VCaP (cell line): Measurements from ENCODE around the gene REPS1.
"Not testable (repeated sequence)": the region's sequence is repeated elsewhere in the genome, so short reads cannot be mapped to it uniquely, and the experiment has no call there.

ENCODE experiments used
- H3K27ac ChIP-seq: fragments of 450-650 bp; 2 replicates; pipeline ENCODE4 v1.5.1; 2017
- TF ChIP-seq, protein P1 (sequence below): fragments of 450-650 bp; conservative IDR thresholded peaks from 2 replicates; pipeline ENCODE4 v1.5.1; 2017; ENCODE audit warnings: mild to moderate bottlenecking, moderate library complexity

REPS1 gene

GRCh38 chr6:138948004-138948403 is 40.0 kb downstream of the REPS1 start:
- TF ChIP-seq, protein P1, sequence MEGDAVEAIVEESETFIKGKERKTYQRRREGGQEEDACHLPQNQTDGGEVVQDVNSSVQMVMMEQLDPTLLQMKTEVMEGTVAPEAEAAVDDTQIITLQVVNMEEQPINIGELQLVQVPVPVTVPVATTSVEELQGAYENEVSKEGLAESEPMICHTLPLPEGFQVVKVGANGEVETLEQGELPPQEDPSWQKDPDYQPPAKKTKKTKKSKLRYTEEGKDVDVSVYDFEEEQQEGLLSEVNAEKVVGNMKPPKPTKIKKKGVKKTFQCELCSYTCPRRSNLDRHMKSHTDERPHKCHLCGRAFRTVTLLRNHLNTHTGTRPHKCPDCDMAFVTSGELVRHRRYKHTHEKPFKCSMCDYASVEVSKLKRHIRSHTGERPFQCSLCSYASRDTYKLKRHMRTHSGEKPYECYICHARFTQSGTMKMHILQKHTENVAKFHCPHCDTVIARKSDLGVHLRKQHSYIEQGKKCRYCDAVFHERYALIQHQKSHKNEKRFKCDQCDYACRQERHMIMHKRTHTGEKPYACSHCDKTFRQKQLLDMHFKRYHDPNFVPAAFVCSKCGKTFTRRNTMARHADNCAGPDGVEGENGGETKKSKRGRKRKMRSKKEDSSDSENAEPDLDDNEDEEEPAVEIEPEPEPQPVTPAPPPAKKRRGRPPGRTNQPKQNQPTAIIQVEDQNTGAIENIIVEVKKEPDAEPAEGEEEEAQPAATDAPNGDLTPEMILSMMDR, result no peak
- H3K27ac ChIP-seq, result no peak overlapping the region

DNA sequence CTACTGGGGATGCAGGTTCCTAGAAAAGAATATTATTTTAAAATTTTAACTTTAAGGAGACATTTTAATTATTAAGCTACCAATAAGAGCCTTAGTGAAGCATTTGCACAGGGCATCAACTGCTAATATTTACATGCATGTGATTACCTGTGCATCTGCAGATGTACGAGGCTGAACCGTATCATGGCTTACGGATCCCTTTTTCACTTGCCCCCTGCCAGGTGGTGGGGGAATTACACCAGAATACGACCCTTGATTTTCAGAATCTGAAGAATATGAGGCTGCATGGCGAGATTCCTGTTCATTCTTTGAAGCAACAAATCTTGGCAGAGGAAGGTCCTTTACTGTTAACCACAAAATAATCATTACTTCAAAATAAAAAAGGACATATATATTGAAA is 42.7 kb downstream of the REPS1 start:
- no peak overlapping the region for H3K27ac ChIP-seq
- TF ChIP-seq, protein P1, result peak; percentile 15; the same call in 1 of the 2 replicates

DNA sequence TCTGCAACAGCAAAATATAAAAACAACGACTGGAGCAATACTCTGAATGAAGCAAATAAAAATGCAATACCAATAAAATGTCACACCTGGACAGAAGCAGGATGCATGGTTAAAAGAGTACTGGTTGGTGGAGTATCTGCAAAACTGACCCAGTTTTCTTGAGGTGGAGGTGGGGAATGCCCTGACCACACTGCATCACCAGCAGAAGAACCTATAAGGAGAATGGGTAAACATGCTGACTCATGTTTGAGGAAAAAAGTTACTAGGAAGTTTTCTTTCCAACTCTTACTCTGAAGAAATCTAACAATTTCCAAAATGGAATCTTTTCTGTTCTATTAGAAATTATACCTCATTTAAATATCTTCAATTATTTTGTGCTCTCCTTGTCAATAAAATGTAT is 43.6 kb downstream of the REPS1 start:
- H3K27ac ChIP-seq, result no peak overlapping the region
- TF ChIP-seq, protein P1, result no peak

GRCh38 chr6:138943089-138943625 is 44.9 kb downstream of the REPS1 start:
- TF ChIP-seq, protein P1, result no peak

DNA sequence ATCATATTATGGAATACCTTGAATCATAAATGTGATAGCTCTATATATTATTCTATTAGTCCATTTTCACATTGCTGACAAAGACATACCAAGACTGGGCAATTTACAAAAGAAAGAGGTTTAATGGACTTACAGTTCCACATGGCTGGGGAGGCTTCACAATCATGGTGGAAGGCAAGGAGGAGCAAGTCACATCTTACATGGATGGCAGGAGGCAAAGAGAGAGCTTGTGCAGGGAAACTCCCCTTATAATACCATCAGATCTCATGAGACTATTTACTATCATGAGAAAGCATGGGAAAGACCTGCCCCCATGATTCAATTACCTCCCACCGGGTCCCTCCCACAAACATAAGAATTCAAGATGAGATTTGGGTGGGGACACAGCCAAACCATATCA is 51.2 kb downstream of the REPS1 start:
- not testable (repeated sequence) for H3K27ac ChIP-seq

More at GRCh38 chr6:138943089-138943625, 44.9 kb downstream of the REPS1 start:
- no peak overlapping the region for H3K27ac ChIP-seq

DNA sequence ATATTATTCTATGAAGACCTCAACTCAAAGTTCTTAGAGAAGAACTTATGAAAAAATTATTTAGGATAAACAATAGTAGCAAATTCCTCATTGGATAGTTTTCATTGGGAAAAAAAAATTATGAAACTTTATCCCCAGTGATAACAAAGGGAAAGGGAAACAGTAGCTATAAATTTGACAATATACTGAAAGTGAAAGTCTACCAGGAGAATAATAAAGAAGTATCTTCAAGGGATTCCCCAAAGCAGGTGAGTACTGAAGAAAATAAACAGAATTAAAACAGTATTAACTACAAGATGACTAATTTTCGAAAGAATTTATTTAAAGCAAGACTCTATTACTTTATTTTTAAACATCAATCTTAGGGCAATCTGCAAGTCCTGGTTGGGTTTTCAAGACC is 56.4 kb downstream of the REPS1 start:
- TF ChIP-seq, protein P1, result no peak
- no peak overlapping the region for H3K27ac ChIP-seq

DNA sequence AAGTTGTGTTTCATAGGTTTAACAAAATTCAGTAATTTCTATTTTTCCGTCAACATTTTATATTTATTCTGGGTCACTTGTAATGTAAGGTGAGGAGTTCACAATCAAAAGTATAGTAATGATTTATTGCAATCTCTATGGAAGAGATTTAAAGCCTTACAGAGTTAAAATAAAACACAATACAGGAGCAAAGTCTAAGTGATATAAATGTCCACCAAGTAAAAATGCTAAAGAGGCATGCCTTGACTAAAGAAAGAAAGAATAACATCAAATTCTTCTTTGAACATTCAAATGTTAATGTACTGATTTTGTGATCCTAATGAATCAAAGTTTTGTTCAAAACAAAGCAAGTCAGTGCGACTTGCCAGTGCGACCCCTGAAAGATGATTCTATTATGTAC is 61.5 kb downstream of the REPS1 start:
- TF ChIP-seq, protein P1, result no peak
- no peak overlapping the region for H3K27ac ChIP-seq

DNA sequence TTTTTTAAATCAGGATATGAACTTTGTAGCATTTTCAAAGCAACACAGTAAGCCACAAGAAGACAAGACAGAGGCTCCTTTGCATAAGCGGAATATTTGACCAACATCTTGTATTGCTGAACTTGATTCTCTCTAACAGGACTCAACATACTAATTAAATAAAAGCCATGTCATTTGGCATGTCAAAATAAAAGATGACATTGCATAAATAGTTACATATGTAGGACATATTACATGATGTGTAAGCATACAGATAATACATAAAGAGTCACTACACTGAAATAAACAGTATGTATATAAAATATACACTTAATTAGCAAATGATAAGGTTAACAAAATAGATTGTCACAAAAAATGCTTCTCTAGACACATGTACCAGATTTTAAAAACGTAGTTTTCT is 62.2 kb downstream of the REPS1 start:
- TF ChIP-seq, protein P1, result no peak
- H3K27ac ChIP-seq, result no peak overlapping the region
